Activated T-cell treated with anti-CD3 and anti-CD28 coated beads, Interleukin-2, amount 50 U/mL, for 24 hours (primary cell): ENCODE measurements around the gene LARGE1.

Source experiments
- DNase-seq: peaks from one replicate; pipeline ENCODE4 v3.0.0-alpha.2; 2020
- H3K27ac Mint-ChIP-seq: 2 replicates; pipeline ENCODE4 v1.8.0; 2020; ENCODE audit warnings: mild to moderate bottlenecking, mixed read lengths
- H3K27me3 Mint-ChIP-seq: 2 replicates; pipeline ENCODE4 v1.8.0; 2020; ENCODE audit warnings: mixed read lengths
- H3K36me3 Mint-ChIP-seq: 2 replicates; pipeline ENCODE4 v1.8.0; 2020; ENCODE audit warnings: low read depth, mixed read lengths
- H3K4me1 Mint-ChIP-seq: 2 replicates; pipeline ENCODE4 v1.8.0; 2020; ENCODE audit warnings: low read depth, mixed read lengths
- H3K4me3 Mint-ChIP-seq: 2 replicates; pipeline ENCODE4 v1.8.0; 2020; ENCODE audit warnings: mild to moderate bottlenecking, moderate library complexity, mixed read lengths
- H3K9me3 Mint-ChIP-seq: 2 replicates; pipeline ENCODE4 v1.8.0; 2020; ENCODE audit warnings: mixed read lengths

LARGE1 gene

DNA sequence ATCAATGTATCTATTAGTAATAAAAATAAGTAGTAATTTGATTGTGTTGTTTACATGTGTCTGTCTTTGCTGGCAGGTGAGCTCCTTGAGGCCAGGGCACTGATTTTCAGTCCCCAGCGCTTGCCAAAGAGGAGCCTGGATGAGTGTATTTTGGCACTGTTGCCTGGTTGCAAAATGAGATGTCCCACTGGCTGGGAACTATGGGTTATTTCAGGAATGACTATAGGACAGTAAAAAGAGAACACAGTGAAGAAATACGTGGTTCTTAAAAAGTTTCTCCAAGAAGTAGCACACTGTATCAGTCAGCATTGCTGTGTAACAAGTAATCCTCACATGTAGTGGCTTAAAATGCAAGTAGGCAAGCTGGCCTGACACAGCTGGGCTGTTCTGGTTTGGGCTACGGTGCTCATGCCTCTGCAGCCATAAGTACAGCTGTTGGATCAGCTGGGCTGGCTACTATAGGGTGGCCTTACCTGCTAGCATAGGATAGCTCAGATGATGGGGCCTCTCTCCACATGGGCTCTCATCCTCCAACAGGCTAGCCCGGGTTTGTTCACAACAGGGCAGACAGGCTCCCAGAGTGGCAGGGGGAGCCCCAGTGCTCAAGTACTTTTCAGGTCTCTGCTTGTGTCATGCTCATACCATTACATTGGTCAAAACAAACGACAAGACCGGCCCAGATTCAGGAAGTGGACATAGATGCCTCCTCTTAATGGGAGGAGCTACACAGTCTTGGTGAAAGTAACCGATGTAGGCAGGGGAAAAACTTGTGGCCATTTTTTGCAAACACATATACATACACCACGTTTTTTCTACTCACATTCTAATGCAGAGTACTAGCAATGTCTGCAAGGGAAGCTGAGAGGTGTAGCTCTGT, 399.1 kb downstream of the LARGE1 start:
- no peaks in the 10 kb centered on the region for H3K27me3 Mint-ChIP-seq
- no peaks in the 10 kb centered on the region for H3K4me1 Mint-ChIP-seq
- no peak for DNase-seq
- peaks cover 4% of the 10 kb centered on the region for H3K9me3 Mint-ChIP-seq
- H3K27ac Mint-ChIP-seq: no peak overlapping the region
- no peaks in the 10 kb centered on the region for H3K36me3 Mint-ChIP-seq
- no peak overlapping the region for H3K4me3 Mint-ChIP-seq

GRCh38 chr22:33519974-33520903, 400.0 kb downstream of the LARGE1 start:
- Mint-ChIP-seq H3K4me3 (no peak overlapping the region), H3K9me3 (peaks cover 4% of the 10 kb centered on the region)

DNA sequence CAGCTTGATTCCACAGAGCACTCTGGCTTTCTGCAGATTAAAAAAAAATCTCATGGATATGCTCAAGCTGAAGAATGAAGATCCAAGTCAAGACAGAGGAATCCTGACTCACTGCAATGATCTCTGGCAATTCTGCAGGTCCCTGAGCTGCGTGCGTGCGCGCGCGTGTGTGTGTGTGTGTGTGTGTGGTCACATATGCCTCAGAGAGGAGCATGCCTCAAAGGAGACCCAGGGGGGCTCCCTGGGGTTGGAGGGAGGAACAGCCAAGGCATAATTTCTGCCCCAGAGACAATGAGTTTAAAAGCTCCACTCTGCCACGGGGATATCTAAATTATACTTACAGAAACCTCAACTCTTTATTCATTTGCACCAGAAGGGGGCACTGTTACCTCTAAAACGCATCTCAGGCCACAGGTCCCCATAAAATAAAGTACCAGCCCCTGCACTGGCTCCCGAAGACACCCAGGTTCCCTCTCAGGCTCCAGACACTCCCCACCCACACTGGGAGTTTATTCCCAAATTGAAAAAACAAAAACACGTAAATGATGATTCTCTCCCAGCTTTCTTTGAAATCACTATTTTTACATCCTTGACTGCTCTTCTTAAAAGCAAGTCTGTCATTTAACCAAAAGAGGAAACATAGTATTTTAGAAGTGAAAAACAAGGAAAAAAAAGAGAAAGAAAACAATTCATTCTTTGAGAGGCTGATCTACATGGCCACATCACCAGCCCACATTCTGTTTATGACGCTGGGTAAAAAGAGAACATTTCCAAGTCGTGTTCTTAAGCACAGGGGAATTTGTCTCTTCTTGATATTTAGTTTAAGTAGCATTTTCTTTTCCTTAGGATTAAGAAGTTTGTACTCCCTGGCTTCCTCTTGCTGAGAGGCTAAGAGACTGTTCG, 401.0 kb downstream of the LARGE1 start:
- no peaks in the 10 kb centered on the region for H3K27me3 Mint-ChIP-seq
- H3K27ac Mint-ChIP-seq: no peak overlapping the region
- DNase-seq: no peak
- peaks cover 4% of the 10 kb centered on the region for H3K9me3 Mint-ChIP-seq
- no peak overlapping the region for H3K4me3 Mint-ChIP-seq
- H3K4me1 Mint-ChIP-seq: no peaks in the 10 kb centered on the region
- no peaks in the 10 kb centered on the region for H3K36me3 Mint-ChIP-seq

More at GRCh38 chr22:33519974-33520903, 400.0 kb downstream of the LARGE1 start:
- Mint-ChIP-seq H3K36me3 (no peaks in the 10 kb centered on the region), H3K4me1 (no peaks in the 10 kb centered on the region), H3K27me3 (no peaks in the 10 kb centered on the region), H3K27ac (no peak overlapping the region)
- DNase-seq: no peak

- DNase-seq: no peak
- no peaks in the 10 kb centered on the region for H3K4me1 Mint-ChIP-seq
- no peak overlapping the region for H3K4me3 Mint-ChIP-seq
- H3K9me3 Mint-ChIP-seq: peaks cover 4% of the 10 kb centered on the region
- no peak overlapping the region for H3K27ac Mint-ChIP-seq
- no peaks in the 10 kb centered on the region for H3K27me3 Mint-ChIP-seq
- H3K36me3 Mint-ChIP-seq: no peaks in the 10 kb centered on the region
Measured at GRCh38 chr22:33518405-33518804, 401.9 kb downstream of the LARGE1 start.

- Mint-ChIP-seq H3K27ac (no peak overlapping the region), H3K9me3 (no peaks in the 10 kb centered on the region), H3K27me3 (no peaks in the 10 kb centered on the region), H3K4me1 (no peaks in the 10 kb centered on the region), H3K36me3 (no peaks in the 10 kb centered on the region), H3K4me3 (no peak overlapping the region)
- no peak for DNase-seq
Measured at GRCh38 chr22:33515795-33516194, 404.5 kb downstream of the LARGE1 start.

DNA sequence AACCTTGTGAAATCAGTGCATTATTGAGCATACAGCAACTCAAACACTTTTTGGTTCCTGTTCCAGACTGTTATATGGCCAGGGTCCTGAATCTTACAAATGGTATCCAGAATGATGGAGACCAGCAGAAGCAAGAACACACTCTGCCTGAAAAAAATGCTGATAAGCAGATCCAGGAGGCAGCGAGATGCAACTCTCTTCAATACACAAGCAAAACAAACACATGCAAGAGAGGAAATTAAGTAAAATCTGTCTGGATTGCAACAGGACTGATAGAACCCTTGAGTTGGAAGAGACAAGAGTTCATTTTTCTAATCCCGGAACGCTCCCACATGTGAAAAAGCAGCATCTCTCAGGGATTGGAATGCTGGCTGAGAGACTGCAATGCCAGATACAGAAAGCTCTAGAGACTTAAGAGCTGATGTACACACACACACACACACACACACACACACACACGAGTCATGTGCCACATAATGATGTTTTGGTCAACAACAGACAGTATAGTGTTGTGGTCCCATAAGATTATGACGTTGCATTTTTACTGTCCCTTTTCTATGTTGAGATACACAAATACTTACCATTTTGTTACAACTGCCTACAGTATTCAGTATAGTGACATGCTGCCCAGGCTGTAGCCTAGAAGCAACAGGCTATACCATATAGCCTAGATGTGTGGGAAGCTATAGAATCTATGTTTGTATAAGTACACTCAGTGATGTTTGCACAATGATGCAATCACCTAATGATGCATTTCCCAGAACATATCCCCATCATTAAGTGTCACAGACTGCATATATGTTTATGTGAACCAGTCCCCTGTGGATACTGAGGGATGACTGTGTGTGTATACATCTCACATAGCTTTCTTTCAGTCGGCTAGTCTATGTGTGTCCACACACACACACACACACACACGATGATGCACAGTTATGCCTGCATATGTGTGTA, 406.6 kb downstream of the LARGE1 start:
- no peak for DNase-seq
- Mint-ChIP-seq H3K36me3 (no peaks in the 10 kb centered on the region), H3K9me3 (no peaks in the 10 kb centered on the region), H3K27me3 (no peaks in the 10 kb centered on the region), H3K4me1 (no peaks in the 10 kb centered on the region), H3K27ac (no peak overlapping the region), H3K4me3 (no peak overlapping the region)

DNA sequence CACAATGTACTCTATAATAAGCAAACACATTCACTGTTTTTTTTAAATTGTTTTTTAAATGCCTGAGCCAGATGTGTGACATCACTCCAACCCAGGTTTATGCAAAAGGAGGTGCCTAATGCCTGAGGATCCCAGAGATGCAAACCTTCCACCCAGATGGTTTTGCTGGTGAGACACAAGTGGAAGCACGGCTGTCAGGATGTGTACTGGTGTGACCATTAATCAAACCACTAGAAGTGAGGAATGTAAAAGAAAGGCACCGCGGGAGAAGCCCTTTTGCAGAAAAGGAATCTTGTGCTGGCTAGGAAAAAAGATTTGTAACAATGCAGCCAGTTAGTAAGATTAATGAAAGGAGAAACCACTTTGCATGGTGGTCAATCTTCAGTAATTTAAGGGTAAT, 407.4 kb downstream of the LARGE1 start:
- Mint-ChIP-seq H3K36me3 (no peaks in the 10 kb centered on the region), H3K4me1 (no peaks in the 10 kb centered on the region), H3K4me3 (no peak overlapping the region), H3K27me3 (no peaks in the 10 kb centered on the region), H3K9me3 (no peaks in the 10 kb centered on the region), H3K27ac (no peak overlapping the region)
- no peak for DNase-seq

GRCh38 chr22:33510429-33510904, 409.8 kb downstream of the LARGE1 start:
- Mint-ChIP-seq H3K4me1 (no peaks in the 10 kb centered on the region), H3K27me3 (no peaks in the 10 kb centered on the region), H3K27ac (no peak overlapping the region), H3K36me3 (no peaks in the 10 kb centered on the region), H3K4me3 (no peak overlapping the region), H3K9me3 (no peaks in the 10 kb centered on the region)
- no peak for DNase-seq

- H3K4me1 Mint-ChIP-seq: no peaks in the 10 kb centered on the region
- H3K36me3 Mint-ChIP-seq: no peaks in the 10 kb centered on the region
- H3K27ac Mint-ChIP-seq: no peak overlapping the region
- no peak for DNase-seq
- no peaks in the 10 kb centered on the region for H3K9me3 Mint-ChIP-seq
- no peak overlapping the region for H3K4me3 Mint-ChIP-seq
- H3K27me3 Mint-ChIP-seq: no peaks in the 10 kb centered on the region
Measured at GRCh38 chr22:33504941-33505625, 415.2 kb downstream of the LARGE1 start.

DNA sequence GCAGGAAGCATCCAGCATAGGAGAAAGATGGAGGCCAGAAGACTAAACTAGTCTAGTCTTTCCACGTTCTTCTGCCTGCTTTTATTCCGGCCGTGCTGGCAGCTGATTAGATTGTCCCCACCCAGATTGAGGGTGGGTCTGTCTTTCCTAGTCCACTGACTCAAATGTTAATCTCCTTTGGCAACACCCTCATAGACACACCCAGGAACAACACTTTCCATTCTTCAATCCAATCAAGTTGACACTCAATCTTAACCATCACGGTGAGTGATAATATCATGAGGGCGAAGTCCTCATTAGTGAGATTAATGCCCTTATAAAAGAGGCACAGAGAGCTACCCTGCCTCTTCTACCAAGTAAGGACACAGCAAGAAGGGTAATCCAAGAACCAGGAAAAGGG, 424.2 kb downstream of the LARGE1 start:
- Mint-ChIP-seq H3K9me3 (no peaks in the 10 kb centered on the region), H3K4me3 (no peak overlapping the region), H3K27ac (no peak overlapping the region), H3K36me3 (no peaks in the 10 kb centered on the region), H3K4me1 (peaks cover 7% of the 10 kb centered on the region), H3K27me3 (no peaks in the 10 kb centered on the region)
- no peak for DNase-seq

DNA sequence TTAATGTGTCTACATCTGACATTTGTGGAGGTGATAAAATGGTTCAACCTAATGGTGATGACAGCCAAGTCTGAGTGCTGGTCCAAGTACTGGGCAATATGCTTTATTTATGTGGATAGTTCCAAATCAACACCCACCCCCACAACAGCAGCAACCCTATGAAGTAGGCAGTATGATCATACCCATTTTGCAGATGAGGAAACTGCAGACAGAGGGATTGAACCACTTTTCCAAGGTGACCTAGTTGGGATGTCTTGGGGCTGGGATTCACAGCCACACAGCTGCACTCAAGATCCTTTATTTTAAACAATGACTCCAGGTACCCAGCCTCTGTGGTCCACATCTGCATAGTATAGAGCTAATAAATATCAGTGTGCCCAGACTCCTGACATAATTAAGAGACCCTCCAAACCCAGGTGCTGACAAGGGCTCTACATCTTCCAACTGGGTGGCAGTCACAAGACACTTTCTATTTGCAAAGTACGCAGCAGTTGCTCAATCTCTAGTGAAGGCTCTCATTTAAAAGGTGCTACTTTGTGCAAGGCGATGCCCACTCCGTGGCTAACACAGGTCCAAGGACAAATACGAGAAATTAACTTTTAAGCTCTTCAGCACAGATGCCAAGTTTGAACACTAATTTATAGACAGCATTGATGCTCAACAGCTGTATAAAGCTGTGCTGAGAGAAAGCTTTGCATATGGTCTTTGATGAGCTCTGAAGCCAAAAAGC, 426.6 kb downstream of the LARGE1 start:
- Mint-ChIP-seq H3K27me3 (no peaks in the 10 kb centered on the region), H3K27ac (no peak overlapping the region), H3K36me3 (no peaks in the 10 kb centered on the region), H3K9me3 (peaks cover 3% of the 10 kb centered on the region), H3K4me1 (peaks cover 7% of the 10 kb centered on the region), H3K4me3 (no peak overlapping the region)
- DNase-seq: no peak

- no peak overlapping the region for H3K4me3 Mint-ChIP-seq
- no peaks in the 10 kb centered on the region for H3K36me3 Mint-ChIP-seq
- DNase-seq: no peak
- peaks cover 3% of the 10 kb centered on the region for H3K9me3 Mint-ChIP-seq
- no peak overlapping the region for H3K27ac Mint-ChIP-seq
- H3K4me1 Mint-ChIP-seq: peaks cover 7% of the 10 kb centered on the region
- no peaks in the 10 kb centered on the region for H3K27me3 Mint-ChIP-seq
Measured at GRCh38 chr22:33492210-33492651, 428.0 kb downstream of the LARGE1 start.
